ENCODE data around the gene CCNDBP1.

DNA sequence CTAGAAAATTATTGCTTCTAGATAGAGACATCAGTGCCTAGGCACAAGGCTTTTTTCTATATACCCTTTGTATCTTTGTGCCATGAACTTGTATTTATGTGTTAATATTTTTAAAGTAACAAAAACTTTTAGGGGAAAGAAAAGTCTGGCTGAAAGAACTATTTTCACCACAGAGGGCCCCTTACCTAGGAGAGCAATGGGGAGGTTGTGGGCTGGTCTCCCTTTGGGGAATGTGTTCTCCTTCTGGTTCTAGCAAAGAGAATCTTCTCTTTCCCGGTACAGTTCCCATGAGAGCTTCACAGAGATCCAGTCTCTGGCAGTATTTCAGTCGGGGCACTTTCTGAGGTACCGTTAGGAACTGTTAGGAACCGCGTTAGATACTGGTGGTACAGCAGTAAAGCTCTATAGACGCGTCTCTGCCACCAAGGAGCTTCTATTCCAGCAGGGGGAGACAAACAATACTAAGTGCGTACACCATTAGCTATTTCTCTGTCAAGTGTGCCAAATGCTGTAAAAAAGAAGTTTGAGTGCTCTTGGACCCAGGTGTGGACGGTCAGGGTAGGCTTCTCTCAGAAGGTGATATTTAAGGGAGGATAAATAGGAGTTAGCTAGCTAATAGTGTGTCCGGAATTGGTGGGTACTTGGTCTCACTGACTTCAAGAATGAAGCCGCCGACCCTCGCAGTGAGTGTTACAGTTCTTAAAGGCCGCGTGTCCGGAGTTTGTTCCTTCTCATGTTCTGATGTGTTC lies 40.2 kb downstream of the CCNDBP1 start:
- no peak for TF ChIP-seq YY1 (IDR thresholded peaks at IDR 0.05; ENCODE audit: insufficient read depth, insufficient read length)
- TF ChIP-seq ZNF274 (IDR thresholded peaks at IDR 0.05; ENCODE audit: low read depth, low read length), result no peak
